ENCODE results near the gene UNC13D.
"Not testable (repeated sequence)": the region's sequence is repeated elsewhere in the genome, so short reads cannot be mapped to it uniquely, and the experiment has no call there.

The UNC13D gene

DNA sequence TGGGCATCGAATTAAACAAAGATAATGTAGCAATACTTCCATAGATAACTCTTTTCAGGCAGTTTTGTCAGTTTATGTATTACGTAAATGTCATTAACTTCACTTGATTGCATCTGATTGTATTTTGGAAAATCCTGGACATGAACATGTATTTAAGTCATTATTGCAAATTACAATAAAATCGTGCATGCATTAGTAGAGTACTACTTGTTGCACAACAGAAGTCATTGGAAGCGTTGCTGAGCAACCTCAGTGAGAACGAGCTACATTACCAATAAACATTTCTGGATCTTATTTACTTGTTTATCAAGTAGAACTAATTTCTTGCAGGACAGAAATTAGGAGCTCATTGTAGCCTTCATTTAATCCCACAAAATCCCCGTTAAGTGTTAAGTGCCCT is 53.0 kb downstream of the UNC13D start:
- no peak for DNase-seq

DNA sequence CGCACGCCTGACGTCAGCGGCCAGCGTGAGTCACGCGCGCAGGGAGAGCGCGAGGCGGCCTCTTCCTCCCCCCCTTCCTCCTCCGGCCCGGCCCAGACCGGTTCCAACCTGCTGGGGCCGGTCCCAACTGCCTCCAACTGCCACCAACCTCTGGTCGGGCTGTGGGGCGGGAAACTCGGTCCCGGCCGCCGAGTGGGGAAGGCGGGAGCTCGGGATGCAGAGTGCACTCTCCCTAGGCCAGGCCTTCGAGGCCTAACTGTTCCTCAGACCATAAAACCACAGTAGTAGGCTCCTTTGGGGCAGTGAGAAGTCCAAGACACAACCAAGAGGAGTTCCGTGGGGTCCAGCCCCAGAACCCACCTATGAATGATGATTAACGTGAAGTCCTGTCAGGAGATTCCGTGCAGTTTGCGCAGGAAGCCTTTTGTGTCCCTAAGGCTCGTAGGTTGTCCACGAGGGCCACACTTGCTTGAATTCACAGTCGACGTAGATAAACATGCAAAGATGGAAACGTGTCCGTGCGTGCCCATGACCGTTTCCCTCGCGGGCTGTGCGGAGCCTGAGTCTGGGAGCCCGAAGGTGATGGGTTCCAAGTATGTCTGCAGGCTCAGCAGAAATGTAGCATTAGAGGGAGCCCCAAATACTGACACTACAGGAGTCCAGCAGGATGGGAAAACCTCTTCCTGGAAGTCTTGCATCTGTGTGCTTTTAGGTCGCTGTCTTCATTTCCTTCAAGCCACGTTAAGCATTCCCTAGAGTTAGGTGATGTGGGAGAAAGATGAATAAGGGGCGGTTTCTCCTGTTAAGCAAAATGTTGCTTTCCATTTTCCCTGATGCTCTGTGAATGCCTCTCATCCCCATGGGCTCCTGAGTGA is 59.0 kb downstream of the UNC13D start:
- peak; percentile 23 for DNase-seq

DNA sequence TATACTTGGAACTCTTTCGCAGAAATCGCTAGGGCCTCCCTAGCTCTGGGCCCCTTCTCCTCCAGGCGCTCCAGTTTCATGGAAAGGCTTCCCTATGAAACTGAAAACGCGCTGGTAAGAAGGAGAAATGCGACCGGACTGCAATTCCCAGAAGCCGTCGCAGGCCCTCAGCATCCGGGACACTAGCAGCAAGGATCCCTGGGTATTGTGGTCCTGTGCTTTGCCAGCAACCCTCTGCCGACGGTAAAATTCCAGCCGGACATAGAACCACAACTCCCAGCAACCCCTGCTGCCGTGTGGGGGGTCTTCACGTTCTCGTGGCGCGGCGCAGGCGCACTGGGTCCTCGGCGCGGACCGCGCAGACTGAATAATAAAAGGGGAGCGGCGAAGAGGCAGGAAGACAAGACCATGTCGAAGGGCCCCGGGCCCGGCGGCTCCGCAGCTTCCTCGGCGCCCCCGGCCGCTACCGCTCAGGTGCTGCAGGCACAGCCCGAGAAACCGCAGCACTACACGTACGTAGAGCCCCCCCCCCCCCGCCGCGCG is 59.7 kb downstream of the UNC13D start, which contains the start of gene UNK:
UNK (plus strand) TSS at position 334 of the 543 bp plus-strand sequence; CDS start at position 409, 75 bp downstream.
- peak; percentile 94 for DNase-seq

- DNase-seq, result no peak
These were observed 60.3 kb downstream of the UNC13D start for GRCh38 chr17:75783803-75784472.

- no peak for DNase-seq
These were observed 61.0 kb downstream of the UNC13D start for GRCh38 chr17:75783069-75783783.

DNA sequence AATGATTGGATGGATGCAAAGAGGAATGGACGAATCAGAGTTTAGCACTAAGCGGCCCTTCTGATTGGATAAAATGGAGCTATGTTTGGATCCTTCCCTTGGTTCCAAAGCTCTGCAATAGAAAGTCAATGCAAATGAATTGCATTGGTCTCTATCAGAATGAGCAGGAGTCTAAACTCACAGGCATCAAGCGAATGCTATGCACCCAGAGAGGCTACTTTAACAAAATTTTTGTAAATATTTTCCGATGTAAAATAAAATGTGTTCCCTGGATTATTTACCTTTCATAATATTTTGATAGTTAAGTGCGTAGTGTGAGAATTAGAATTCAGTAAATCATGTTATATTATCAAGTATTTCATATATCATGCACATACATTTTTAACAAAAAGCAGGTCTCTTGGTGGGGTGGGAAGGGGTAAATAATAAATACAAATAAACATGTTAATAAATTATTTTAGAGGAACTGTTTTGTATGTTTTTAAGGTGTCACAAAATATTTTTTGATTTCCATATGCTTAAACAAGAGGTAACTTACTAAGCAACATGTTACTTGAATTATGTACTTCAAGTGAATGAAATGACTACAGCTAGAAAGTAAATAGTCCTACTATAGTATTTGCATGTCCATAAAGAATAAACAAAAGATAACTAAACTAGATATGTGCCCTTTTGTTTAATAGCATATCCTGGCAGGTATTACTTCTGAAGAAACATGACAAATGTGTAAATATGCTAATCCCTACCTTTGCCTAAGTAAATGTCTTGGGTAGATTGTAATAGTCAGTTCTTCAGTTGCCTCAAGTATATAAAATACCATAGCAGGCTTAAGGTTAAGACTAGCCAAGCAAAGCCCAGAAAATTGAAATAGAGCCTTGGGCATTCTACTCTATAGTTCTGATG is 64.0 kb downstream of the UNC13D start:
- DNase-seq, result no peak

DNA sequence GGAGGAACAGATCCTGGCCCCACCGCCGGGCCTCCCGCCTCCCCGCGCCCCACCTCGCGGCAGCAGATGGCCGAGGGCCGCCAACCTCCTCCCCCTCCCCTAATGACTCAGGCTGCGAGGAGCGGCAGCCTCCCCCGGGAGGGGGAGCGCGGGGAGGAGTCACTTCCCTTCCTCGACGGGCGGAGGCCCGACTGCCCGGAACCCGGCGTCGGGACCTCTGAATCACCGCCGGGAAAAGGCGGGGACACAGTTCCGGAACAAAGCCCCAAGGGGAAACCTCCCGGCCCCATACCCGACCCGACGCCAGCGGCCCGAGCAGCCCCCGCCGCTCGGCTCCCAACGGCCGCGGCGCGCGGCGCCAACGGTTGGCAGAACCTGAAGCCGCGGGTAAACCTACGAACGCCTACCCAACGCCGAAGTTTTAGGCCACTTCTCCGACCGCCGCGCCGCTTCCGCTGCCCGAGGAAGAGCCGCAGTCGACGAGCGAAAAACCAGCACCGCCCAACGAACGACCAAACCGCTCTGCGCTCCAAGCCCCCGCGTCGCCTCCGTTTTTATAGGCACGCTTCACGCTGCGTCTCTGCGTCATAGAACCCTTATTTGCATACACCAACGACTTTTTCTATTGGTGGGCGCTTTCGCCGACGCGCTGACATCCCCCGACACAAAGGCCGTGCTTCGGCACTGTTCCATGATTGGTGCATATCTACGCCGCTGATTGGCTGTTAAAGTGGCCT is 64.8 kb downstream of the UNC13D start:
- peak; percentile 93 for DNase-seq

DNA sequence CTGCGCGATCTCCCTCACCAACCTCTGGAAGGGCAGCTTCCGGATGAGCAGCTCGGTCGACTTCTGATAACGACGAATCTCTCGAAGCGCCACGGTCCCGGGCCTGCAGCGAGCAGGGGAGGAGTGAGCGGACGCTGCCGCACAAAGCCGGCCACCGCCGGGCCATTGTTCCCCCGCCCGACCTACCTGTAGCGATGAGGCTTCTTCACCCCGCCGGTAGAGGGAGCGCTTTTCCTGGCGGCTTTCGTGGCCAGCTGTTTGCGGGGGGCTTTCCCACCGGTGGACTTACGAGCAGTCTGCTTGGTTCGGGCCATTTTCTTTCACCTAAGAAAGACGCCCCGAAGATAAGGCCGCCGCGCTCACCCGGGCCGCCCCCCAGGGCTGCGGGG is 65.3 kb downstream of the UNC13D start:
- no peak for DNase-seq

- not testable (repeated sequence) for DNase-seq
These were observed 65.9 kb downstream of the UNC13D start for GRCh38 chr17:75778066-75778860.

- DNase-seq, result no peak
These were observed 66.8 kb downstream of the UNC13D start for GRCh38 chr17:75777296-75777922.
